CD4-positive, alpha-beta T cell treated with Interleukin-6 for 4 hours (primary cell): Measurements from ENCODE around the gene TMEM120A.
A peak's percentile ranks its signal among the peaks of the same experiment; 100 is the strongest.

Source experiments
- DNase-seq: peaks from one replicate; pipeline ENCODE4 v3.0.0-alpha.2; 2020; ENCODE audit warnings: mixed read lengths

TMEM120A gene

GRCh38 chr7:75995052-75995471 lies 667 bp upstream of the TMEM120A start:
- no peak for DNase-seq

- DNase-seq, result peak; percentile 26
These were observed 557 bp downstream of the TMEM120A start for GRCh38 chr7:75993689-75994387.

DNA sequence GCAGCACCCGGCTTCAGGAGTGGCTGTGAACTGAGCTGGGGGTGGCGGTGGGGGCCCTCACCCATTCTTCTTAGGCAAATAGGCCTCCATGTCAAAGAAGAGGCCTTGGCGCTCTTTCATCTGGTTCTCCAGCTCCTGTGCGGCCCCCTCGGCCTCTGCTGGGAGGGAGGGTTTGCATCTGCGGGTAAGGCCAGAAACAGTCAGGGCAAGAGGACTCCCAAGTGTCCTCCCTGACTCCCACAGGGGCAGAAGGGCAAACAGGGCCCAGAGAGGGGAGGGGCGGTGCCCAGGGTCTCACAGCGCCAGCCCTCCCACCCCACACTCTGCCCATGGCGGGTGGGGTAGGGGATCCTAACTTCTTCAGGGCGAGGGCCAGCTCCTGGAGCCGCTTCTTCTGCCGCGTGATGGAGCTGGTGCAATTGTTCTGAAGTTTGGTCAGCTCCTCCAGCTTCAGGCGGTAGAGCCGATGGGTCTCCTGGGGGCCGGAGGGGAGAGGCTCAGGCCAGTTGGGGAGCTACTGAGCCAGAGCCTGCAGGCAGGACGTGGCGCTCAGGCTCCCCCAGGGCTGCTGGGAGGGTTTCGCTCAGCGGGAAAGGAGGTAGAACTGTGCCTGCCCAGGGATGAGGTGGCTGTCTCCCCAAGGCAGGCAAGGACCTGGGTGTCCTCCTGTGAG lies 2.2 kb downstream of the TMEM120A start:
- DNase-seq, result no peak

DNA sequence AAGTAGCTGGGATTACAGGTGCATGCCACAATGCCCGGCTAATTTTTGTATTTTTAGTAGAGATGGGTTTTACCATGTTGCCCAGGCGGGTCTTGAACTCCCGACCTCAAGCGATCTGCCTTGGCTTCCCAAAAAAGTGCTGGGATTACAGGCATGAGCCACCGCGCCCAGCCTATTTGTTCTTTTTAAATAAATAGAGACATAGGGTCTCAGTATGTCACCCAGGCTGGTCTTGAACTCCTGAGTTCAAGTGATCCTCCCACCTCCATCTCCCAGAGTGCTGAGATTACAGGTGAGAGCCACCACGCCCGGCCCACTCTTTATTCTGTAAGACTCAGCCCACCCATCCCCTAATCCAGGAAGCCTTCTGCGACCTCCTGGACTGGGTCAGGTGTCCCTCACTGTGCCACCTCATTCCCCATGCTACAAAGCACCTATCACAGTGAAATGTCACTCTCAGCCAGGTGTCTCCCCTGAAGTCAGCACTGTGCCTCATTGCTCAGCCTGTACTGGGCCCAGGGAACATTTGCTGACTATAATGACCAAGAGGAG lies 2.8 kb downstream of the TMEM120A start:
- no peak for DNase-seq

DNA sequence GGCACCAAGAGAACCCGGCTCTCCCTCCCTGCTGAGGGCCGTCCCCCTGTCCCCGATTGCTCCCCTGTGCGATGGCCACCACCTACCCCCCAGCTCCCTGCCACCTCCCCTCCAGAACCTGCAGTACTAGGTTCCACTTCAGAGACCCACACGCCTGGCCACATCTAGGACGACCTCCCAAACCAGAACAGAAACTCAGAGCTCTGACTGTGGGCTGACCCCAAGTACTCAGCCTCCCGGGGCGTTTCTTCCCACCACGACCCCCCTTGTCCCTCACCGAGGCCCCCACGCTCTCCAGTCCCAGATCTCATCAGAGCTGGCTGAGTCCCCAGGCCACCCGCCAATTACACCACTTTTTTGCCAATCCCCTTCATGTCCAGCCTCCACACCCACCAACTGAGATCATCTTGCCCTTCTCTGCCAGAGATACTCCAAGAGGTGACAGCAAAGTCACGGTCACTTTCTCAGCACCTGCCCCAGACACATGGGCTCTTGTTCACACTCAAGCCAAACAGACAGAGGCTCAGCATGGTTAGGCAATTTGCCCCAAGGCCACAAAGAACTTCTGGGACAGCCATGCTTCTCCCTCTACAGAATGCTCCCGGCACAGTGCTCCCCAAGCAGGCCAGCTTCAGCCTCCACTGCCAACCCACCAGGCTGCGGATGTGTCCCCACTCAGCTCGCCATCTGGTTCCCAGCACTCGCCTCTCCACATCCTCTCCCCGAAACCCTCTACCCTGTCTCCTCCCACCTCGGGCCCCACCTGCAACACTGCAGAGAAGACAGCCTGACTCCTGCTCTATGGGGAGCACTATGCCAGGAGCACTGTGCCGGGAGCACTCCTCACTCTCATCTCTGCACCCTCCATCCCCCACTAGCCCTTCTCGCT lies 4.7 kb downstream of the TMEM120A start:
- DNase-seq, result no peak

DNA sequence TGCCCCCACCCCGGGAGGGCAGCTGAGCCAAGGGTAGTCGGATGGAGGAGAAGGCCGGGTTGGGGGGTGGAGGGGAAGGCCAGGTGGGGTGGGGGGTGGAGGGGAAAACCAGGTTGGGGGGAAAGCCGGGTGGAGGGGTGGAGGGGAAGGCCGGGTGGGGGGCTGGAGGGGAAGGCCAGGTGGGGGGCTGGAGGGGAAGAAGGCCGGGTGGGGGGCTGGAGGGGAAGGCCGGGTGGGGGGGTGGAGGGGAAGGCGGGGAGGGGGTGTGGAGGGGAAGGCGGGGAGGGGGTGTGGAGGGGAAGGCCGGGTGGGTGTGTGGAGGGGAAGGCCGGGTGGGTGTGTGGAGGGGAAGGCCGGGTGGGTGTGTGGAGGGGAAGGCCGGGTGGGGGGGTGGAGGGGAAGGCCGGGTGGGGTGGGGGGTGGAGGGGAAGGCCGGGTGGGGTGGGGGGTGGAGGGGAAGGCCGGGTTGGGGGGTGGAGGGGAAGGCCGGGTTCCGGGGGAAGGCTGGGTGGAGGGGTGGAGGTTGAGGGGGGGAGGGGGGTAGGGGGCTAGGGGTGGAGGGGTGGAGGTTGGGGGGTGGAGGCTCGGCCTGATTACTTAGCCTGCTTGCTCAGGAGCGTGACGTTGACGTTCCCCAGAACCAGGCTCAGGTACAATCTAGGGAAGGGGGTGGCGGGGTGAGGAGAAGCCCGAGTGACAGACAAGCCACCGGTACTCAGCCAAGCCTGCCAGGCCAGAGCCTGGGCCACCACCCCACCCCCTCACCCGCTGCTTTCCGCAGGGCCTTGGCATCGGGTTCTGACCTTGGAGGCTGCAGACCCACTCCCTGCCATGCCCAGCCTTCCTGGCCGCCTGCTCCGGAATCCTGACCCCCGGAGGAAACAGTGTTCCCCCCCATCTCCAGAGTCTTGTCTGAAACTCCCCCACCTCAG lies 5.6 kb downstream of the TMEM120A start:
- DNase-seq, result no peak

DNA sequence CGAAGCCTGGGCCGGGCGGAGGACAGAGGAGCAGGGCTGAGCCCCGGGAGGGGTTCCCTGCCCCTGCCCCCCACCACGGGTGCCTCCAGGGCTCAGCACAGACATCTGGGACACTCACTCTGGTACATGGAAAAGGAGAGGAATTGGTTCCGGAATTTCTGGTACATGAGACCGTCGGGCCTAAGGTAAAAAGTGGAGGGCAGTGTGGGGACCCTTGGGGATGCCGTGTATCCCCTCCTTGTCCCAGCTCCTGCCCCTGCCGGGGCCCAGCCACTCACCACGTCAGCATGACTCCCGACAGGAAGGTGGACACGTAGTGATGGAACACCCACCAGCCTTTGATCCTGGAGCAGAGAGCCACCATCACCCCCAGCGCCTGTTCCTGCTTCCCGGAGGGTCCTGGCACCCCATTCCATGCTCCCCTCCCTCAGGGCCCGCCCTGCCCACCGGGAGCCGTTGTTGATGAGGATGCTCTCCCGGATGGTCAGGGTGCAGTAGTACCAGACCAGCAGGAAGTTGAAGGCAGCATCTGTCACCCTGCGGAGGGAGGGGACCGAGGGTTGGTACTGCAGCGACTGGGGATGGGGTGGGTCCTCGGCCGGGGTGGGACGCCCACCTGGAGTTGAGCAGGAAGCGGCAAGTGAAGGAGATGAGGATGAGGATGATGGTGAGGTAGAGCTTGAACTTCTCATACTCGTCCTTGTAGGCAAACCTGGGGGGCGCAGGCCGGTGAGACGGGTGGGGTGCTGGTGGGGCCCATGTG lies 6.4 kb downstream of the TMEM120A start:
- DNase-seq, result no peak

DNA sequence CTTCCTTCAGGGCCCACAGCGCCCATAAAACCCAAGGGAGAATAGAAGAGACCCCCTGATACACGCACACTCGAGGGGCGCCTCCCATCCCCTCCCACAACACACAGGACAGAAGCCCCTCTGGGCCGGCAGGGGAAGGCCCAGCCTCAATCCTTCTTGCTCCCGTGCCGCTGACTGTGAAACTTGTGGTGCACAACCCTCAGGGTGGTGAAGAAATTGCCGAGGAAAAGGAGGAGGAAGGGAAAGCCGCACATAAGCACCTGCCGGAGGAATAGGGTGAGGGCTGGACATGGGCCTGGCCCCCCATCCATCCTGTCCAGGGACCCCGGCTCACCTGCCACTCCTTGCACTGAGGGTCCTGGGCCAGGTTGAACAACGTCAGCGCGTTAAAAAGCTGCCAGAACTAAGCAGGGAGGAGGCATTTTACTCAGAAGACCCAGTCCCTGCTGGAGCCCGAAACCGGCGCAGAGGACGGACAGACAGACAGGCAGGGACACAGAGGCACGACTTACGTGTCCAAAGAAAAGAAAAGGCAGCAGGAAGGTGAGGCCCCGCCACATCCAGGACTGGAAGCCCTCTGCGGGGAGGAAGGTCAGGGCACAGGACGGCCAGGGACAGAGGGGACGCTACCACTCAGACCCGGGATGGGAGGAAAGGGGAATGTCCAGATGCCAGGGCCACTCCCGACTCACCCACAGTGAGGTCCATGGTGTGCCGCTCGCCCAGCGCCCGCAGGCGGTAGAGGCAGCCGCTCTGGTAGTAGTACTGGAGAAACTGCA lies 7.2 kb downstream of the TMEM120A start:
- no peak for DNase-seq

DNA sequence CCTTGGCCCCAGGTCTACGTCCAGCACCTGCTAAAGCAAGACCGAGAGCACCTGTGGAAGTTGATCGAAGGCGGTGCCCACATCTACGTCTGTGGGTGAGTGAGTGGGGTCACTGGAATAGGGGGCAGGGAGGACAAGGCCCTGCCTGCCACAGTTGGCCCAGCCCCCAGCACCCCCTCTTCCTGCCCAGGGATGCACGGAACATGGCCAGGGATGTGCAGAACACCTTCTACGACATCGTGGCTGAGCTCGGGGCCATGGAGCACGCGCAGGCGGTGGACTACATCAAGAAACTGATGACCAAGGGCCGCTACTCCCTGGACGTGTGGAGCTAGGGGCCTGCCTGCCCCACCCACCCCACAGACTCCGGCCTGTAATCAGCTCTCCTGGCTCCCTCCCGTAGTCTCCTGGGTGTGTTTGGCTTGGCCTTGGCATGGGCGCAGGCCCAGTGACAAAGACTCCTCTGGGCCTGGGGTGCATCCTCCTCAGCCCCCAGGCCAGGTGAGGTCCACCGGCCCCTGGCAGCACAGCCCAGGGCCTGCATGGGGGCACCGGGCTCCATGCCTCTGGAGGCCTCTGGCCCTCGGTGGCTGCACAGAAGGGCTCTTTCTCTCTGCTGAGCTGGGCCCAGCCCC lies 8.1 kb downstream of the TMEM120A start:
- no peak for DNase-seq

- DNase-seq, result no peak
These were observed 8.8 kb downstream of the TMEM120A start for GRCh38 chr7:75985518-75986146.

DNA sequence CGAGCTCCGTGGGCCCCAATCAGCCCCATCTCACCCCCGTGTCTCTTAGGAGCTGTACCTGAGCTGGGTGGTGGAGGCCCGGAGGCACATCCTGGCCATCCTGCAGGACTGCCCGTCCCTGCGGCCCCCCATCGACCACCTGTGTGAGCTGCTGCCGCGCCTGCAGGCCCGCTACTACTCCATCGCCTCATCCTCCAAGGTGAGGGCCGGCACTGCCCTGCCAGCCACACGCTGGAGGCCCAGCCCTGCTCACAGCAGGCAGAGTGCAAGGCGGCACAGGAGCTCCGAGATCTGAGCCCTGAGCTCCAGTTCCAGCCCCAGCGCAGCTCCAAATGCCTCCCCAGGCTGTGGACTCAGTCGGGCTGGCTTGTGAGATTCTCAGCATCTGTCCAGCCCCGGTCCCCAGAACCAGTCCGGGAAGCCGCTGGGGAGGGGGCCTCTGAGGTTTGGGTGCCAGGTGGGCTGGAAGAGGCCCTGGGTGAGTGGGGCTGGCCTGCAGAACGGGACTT lies 9.3 kb downstream of the TMEM120A start:
- no peak for DNase-seq

GRCh38 chr7:75984130-75985008 lies 10.0 kb downstream of the TMEM120A start:
- DNase-seq, result no peak

DNA sequence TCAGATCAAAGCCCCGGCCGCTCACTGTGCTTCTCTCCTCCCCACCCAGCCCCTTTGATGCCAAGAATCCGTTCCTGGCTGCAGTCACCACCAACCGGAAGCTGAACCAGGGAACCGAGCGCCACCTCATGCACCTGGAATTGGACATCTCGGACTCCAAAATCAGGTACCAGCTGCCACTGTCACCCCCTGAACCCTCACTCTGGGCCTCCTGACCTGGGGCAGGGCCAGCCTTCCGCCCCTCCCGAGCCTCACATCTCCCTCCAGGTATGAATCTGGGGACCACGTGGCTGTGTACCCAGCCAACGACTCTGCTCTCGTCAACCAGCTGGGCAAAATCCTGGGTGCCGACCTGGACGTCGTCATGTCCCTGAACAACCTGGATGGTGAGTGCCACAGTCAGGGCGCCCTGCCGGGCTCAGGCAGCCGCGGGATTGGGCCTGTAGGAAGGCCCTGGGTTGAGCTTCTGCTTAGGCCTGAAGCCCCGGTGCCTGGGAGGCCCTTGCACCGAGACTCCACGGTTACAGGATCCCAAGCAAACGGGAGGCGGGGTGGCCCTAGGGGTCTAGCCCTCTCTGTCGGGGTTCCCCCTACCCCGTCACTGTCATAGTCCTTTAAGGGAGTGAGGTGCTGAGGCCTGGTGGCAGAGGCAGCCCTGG lies 10.8 kb downstream of the TMEM120A start:
- DNase-seq, result no peak

DNA sequence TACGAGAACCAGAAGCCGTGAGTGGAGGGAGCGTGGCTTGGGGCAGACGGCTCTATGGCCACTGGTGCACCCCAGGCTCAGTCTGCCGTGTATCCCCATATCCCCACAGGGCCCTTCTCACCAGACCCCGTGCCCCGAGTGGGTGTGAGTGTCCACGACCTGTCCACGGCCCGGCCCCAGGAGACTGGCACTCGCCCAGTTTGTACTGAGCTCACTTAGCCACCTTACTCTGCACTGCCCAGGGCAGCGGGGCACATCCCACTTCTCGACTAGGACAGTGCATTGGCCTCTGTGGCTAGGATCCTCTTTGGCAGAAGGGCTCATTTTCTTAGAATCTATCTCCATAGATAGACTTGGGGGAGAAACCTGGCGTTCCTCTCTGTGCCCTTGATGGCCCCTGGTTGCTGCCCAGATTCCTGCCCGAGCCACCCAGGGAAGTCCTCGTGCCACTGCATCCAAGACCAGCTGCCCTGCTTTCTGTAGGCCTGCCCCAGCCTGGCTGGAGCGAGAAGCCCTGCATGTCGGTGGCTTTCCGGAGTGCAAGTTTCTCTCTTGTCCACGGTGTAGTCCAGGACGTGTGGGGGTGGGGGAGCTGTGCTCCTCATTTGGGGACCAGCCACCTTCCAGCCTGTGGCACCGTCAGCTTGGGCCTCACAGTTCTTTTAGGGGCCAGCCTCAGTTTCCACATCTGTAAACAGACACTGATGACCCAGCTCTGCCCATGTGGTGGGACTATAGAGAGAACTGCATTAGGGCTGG lies 11.9 kb downstream of the TMEM120A start:
- DNase-seq, result no peak

GRCh38 chr7:75981453-75982305 lies 12.7 kb downstream of the TMEM120A start:
- DNase-seq, result no peak

DNA sequence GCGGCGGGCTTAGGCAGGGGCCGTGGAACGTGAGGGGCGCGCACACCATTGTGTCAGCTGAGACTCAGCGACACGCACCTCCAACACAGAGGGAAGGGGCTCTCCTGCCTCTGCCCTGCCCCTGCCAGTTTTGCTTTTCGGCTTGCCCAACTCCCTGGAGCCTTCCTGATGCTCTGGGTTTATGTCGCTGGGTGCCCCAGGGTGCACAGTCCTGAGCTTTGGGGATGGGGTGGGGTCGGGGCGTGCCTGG lies 13.3 kb downstream of the TMEM120A start:
- no peak for DNase-seq
